ENCODE data around the gene MUC3A.
A peak's percentile ranks its signal among the peaks of the same experiment; 100 is the strongest.

MUC3A gene

DNA sequence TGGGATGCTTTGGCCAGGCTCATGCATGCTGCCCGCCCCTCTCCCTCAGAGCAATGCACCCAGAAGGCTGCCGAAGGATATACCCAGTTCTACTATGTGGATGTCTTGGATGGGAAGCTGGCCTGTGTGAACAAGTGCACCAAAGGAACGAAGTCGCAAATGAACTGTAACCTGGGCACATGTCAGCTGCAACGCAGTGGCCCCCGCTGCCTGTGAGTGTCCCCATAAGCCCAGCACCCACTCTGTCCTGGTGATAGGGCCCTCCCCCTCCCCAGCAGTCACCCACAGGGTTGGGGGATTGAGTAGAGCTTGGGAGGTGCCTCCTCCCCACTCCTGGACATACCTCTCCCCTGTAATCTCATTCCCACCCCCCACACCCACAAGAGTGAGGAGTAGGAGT, 63.6 kb downstream of the MUC3A start:
- ATAC-seq (ENCODE audit: insufficient read depth, low read depth): no peak
- no peak overlapping the region for H3K27ac ChIP-seq (ENCODE audit: low read length)

GRCh38 chr7:101015626-101016025, 66.3 kb downstream of the MUC3A start:
- Histone ChIP-seq H3K9ac (ENCODE audit: low read depth, low read length) (no peak overlapping the region), H3K27ac (ENCODE audit: low read length) (no peak overlapping the region), H4K20me1 (ENCODE audit: insufficient read depth, low read length) (no peaks in the 10 kb centered on the region; the same call in none of the 2 replicates), H3K36me3 (ENCODE audit: insufficient read depth, low read length) (no peaks in the 10 kb centered on the region), H3K4me2 (ENCODE audit: insufficient read depth, low read length) (no peak overlapping the region), H3K27me3 (ENCODE audit: insufficient read depth, low read length, poor library complexity) (no peaks in the 10 kb centered on the region), H3K79me2 (ENCODE audit: insufficient read depth, low read length) (no peaks in the 10 kb centered on the region), H3K9me3 (ENCODE audit: insufficient read depth, low read length, severe bottlenecking) (no peaks in the 10 kb centered on the region), H3K4me1 (ENCODE audit: insufficient read depth, low read length) (peaks cover 6% of the 10 kb centered on the region), H3K4me3 (ENCODE audit: low read depth in 1 of 2, low read length in 2 of 2) (no peak overlapping the region), H2AFZ (ENCODE audit: low read depth, low read length) (no peak overlapping the region)
- TF ChIP-seq EZH2 (IDR thresholded peaks at IDR 0.05; ENCODE audit: borderline replicate concordance, low read depth, low read length, severe bottlenecking): no peak
- TF ChIP-seq CTCF (IDR thresholded peaks at IDR 0.05; ENCODE audit: borderline replicate concordance, extremely low read depth, low read length, poor library complexity, severe bottlenecking): no peak
- DNase-seq: no peak
- ATAC-seq (ENCODE audit: insufficient read depth, low read depth): no peak

More for the DNA sequence above, 63.6 kb downstream of the MUC3A start:
- no peaks in the 10 kb centered on the region for H3K9me3 ChIP-seq (ENCODE audit: insufficient read depth, low read length, severe bottlenecking)
- no peak overlapping the region for H3K4me3 ChIP-seq (ENCODE audit: low read depth in 1 of 2, low read length in 2 of 2)
- DNase-seq: no peak
- H3K9ac ChIP-seq (ENCODE audit: low read depth, low read length): no peak overlapping the region
- no peak overlapping the region for H3K4me2 ChIP-seq (ENCODE audit: insufficient read depth, low read length)
- H3K36me3 ChIP-seq (ENCODE audit: insufficient read depth, low read length): no peaks in the 10 kb centered on the region
- peaks cover 6% of the 10 kb centered on the region for H3K4me1 ChIP-seq (ENCODE audit: insufficient read depth, low read length)
- no peak overlapping the region for H2AFZ ChIP-seq (ENCODE audit: low read depth, low read length)
- H4K20me1 ChIP-seq (ENCODE audit: insufficient read depth, low read length): no peaks in the 10 kb centered on the region; the same call in none of the 2 replicates
- H3K79me2 ChIP-seq (ENCODE audit: insufficient read depth, low read length): no peaks in the 10 kb centered on the region
- TF ChIP-seq EZH2 (IDR thresholded peaks at IDR 0.05; ENCODE audit: borderline replicate concordance, low read depth, low read length, severe bottlenecking) (no peak), CTCF (IDR thresholded peaks at IDR 0.05; ENCODE audit: borderline replicate concordance, extremely low read depth, low read length, poor library complexity, severe bottlenecking) (no peak)
- H3K27me3 ChIP-seq (ENCODE audit: insufficient read depth, low read length, poor library complexity): no peaks in the 10 kb centered on the region

DNA sequence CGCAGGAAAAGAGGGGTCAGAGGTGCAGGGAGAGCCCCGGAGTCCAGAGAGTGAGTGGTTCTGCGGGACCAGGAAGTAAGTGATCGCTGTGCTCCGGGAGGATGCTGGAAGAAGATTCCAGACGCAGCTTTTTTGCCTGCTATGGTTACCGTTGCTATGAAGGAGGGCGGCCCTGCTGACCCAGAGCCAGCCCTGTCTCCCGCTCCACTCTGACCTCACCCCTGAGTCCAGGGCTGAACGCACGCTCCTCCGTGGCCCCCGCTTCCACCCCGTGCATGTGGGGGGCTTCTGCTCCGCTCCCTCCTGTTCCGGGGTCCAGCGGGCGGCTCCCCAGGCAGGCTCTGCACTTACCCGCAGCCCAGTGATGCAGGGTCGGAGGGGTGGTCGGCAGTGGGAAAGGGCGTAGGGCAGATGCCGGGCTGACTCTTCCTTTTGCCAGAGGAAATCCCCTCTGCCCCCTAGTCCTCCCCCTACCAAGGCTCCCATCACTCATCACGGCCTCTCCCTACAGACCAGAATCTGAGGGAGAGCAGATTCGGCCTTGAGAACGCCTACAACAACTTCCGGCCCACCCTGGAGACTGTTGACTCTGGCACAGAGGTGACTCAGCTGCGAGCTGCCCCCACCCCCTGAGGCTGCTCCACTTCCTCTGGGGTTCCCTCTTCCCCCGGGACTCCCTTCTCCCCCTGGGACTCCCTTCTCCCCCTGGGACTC, 67.9 kb downstream of the MUC3A start:
- Histone ChIP-seq H3K79me2 (ENCODE audit: insufficient read depth, low read length) (no peaks in the 10 kb centered on the region), H2AFZ (ENCODE audit: low read depth, low read length) (0 out of 2 replicates have a peak overlapping the region, but pooled peaks have one; percentile 38), H3K4me1 (ENCODE audit: insufficient read depth, low read length) (peaks cover 6% of the 10 kb centered on the region), H3K9ac (ENCODE audit: low read depth, low read length) (no peak overlapping the region), H3K9me3 (ENCODE audit: insufficient read depth, low read length, severe bottlenecking) (no peaks in the 10 kb centered on the region), H4K20me1 (ENCODE audit: insufficient read depth, low read length) (peaks cover 4% of the 10 kb centered on the region), H3K4me2 (ENCODE audit: insufficient read depth, low read length) (peak overlapping the region; percentile 46; the same call in 1 of the 2 replicates), H3K27me3 (ENCODE audit: insufficient read depth, low read length, poor library complexity) (no peaks in the 10 kb centered on the region), H3K27ac (ENCODE audit: low read length) (no peak overlapping the region), H3K36me3 (ENCODE audit: insufficient read depth, low read length) (no peaks in the 10 kb centered on the region), H3K4me3 (ENCODE audit: low read depth in 1 of 2, low read length in 2 of 2) (no peak overlapping the region)
- no peak for TF ChIP-seq CTCF (IDR thresholded peaks at IDR 0.05; ENCODE audit: borderline replicate concordance, extremely low read depth, low read length, poor library complexity, severe bottlenecking)
- TF ChIP-seq EZH2 (IDR thresholded peaks at IDR 0.05; ENCODE audit: borderline replicate concordance, low read depth, low read length, severe bottlenecking): no peak
- DNase-seq (peak; percentile 74), ATAC-seq (ENCODE audit: insufficient read depth, low read depth) (peak; percentile 98)

Data from DND-41 (cell line).